ENCODE results near the gene TMEM178B. TPM values are rescaled to one million over a fixed set of nuclear protein-coding genes. Genes with fewer than 3 reads are reported as not detected.

TMEM178B gene
- total and polyA plus RNA-seq, 2 of the 13 experiments (the other 11 are each of a cell fraction or from before 2014, with no cell fraction given), result 0.01 to 0.02 TPM

GRCh38 chr7:141451232-141451631 is 377.4 kb downstream of the TMEM178B start:
- H3K27ac ChIP-seq (ENCODE audit: extremely low read length, insufficient read depth, low read length), result no peak overlapping the region
- H3K4me2 ChIP-seq (ENCODE audit: low read depth, low read length), result no peak overlapping the region
- H3K4me1 ChIP-seq (ENCODE audit: insufficient read depth, low read length), result no peaks in the 10 kb centered on the region
- H2AFZ ChIP-seq (ENCODE audit: low read length), result no peak overlapping the region
- H3K27me3 ChIP-seq (ENCODE audit: control insufficient read depth in 1 of 2, insufficient read depth in 2 of 2, low read length in 2 of 2), result peaks cover 0 to 20% of the 10 kb centered on the region in 2 experiments; a peak in 2 of 5 replicates
- in situ Hi-C loops (cut with HindIII; ENCODE audit: extremely low pct_ligation_motif_present, low pct_unique_long_range_greater_than_20kb), result no loop called here
- H3K9me3 ChIP-seq (ENCODE audit: low read length), result no peaks in the 10 kb centered on the region
- 27% methylated on average over 6 of the region's 6 CpGs for WGBS (ENCODE audit: low lambda C conversion rate)
- intact Hi-C loops (cut with micrococcal nuclease; ENCODE audit: unreplicated experiment), result no loop called here
- DNase-seq (ENCODE audit: low spot score) (no peak), ATAC-seq (no peak), FAIRE-seq (no peak)
- no peaks in the 10 kb centered on the region for H4K20me1 ChIP-seq (ENCODE audit: insufficient read depth, low read length)
- ChIA-PET CTCF (ENCODE audit: low intra/inter-chr PET ratio, low total read pairs) (no interaction called here), POLR2A (no interaction called here)
- no peaks in the 10 kb centered on the region for H3K36me3 ChIP-seq (replicated peaks in 1 of 2; ENCODE audit: control insufficient read depth in 1 of 2, insufficient read depth in 2 of 2, low read length in 2 of 2)
- H3K9ac ChIP-seq (ENCODE audit: insufficient read depth, low read depth, low read length), result no peak overlapping the region
- peak in 1 of 2 experiments; percentile 77; a peak in 2 of 4 replicates for TF ChIP-seq REST (IDR thresholded peaks at IDR 0.05; ENCODE audit: borderline replicate concordance in 1 of 2, low read depth in 1 of 2, low read length in 2 of 2)
- no peak for TF ChIP-seq TBL1XR1 (IDR thresholded peaks at IDR 0.05; ENCODE audit: borderline replicate concordance, low read length, partially characterized antibody)
- no peak for TF ChIP-seq CREB3 (CRISPR knock-in tag; IDR thresholded peaks at IDR 0.05)
- TF ChIP-seq, protein P1, sequence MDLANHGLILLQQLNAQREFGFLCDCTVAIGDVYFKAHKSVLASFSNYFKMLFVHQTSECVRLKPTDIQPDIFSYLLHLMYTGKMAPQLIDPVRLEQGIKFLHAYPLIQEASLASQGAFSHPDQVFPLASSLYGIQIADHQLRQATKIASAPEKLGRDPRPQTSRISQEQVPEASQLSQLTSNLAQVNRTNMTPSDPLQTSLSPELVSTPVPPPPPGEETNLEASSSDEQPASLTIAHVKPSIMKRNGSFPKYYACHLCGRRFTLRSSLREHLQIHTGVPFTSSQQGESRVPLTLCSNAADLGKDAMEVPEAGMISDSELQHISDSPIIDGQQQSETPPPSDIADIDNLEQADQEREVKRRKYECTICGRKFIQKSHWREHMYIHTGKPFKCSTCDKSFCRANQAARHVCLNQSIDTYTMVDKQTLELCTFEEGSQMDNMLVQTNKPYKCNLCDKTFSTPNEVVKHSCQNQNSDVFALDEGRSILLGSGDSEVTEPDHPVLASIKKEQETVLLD (CRISPR knock-in tag; IDR thresholded peaks at IDR 0.05; ENCODE audit: low read depth), result no peak
- no TSS peak for BruUV-seq (replicated peaks)
- H3K4me3 ChIP-seq (replicated peaks in 1 of 3; ENCODE audit: insufficient read depth in 1 of 3, low read depth in 2 of 3, low read length in 3 of 3), result no peak overlapping the region
- H3K79me2 ChIP-seq (ENCODE audit: insufficient read depth, low read length), result no peaks in the 10 kb centered on the region

All from HepG2 (cell line).